DND-41 (cell line): ENCODE data around the gene CELA2A.

Experiments used
- CTCF ChIP-seq: IDR thresholded peaks from 2 replicates; pipeline ENCODE4 v1.5.1; 2012; ENCODE audit warnings: borderline replicate concordance, low read length, moderate library complexity, mild to moderate bottlenecking; ENCODE audit not compliant: poor library complexity, severe bottlenecking; ENCODE audit errors: extremely low read depth
- EZH2 ChIP-seq: IDR thresholded peaks from 3 replicates; pipeline ENCODE4 v1.6.1; 2012; ENCODE audit warnings: borderline replicate concordance, low read depth, mild to moderate bottlenecking, moderate library complexity, low read length, inconsistent platforms; ENCODE audit not compliant: severe bottlenecking

DNA sequence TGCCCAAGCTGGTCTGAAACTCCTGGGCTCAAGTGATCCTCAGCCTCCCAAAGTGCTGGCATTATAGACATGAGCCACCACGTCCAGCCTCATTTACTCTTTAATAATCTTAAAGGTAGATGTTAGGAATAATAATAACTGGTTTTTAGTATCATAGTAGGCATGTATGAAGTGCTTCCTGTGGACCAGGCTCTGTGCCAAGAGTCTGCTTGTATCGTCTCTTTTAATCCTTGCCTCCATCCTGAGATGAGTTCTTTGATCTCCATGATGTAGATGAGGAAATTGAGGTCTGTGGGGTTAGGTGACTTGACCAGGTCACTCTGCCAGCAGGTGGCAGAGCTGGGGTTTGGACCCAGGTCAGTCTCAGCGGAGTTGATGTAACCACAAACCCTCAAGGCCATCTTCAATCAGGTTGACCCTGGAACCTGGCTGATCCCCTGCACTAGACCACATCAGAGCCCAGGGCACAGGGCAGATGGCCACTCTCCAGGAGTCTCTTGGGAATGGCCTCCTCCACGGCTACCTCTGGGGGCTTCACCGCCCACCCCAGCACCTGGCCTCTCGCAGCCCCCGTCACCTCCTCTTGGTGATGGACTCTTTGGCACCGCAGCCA, 35.6 kb upstream of the CELA2A start:
- TF ChIP-seq CTCF (no peak), EZH2 (no peak)
